ENCODE measurements around the gene MTPN. TPM values are rescaled to one million over a fixed set of nuclear protein-coding genes. Genes with fewer than 3 reads are reported as not detected.

Gene MTPN
- total RNA-seq, 2 experiments from 2014 or later, result 144 TPM

DNA sequence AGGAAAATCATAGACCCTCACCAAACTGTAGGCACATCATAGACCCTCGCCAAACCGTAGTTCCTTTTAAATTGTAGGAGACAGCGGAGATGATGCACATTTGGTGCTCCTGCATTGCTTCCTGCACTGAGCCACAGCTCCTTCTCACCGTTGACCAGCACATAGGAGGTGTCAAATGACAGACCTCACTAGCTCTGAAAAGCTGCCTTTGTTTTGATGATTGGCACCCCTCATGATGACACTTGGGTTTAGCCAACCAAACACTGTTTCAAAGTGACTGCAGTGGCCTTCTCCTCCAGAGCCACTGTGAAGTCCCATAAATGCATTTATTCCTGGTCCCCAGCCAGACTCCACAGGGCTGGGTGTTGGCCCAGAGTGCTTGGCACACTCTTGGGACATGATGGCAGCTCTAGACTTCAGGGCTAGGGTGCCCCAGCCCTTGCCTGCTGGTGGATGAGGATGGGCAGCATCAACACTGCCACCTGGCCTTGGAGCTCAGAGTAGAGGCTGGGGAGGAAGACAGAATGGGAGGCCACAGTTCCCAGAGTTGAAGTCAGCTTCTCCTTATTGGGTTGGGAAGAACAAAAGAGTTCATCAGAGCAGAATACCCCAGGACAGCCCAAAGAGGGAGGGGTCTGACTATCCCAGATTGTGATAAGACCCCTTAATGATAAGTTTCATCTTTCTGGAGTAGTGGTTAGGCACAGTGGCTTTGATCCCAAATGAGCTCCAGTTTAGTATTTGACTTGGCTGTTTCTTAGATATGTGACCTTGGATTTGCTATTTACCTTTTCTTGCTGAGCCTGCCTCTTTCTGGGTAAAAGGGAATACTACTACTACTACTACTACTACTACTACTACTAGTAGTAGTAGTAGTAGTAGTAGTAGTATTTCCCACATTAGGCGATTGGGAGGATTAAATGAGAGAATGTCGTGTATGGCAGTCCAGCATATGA is 75.3 kb downstream of the MTPN start:
- ChIA-PET POLR2A (no interaction called here), CTCF (no interaction called here)

DNA sequence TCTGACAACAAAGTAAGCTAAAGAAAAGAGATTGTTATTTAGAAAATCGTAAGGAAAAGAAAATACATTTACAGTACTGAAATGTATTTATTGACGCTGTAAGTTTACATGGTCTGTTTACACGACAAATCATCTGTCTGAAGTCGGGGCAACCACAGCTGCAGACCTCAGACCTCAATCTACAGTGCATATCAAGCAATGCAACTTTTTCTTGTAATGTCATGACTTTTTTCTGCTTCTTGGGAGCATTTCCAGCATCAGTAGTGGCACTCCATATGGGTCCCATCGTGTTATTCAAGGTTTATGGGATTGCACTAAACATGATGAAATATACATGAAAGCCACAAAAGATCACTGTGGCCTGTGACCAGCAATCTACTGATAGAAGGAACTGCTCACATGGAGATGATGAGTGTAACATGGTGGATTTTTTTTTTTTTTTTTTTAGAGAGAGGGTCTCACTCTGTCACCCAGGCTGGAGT is 77.1 kb downstream of the MTPN start:
- CTCF ChIA-PET, result no interaction called here
- POLR2A ChIA-PET, result no interaction called here

DNA sequence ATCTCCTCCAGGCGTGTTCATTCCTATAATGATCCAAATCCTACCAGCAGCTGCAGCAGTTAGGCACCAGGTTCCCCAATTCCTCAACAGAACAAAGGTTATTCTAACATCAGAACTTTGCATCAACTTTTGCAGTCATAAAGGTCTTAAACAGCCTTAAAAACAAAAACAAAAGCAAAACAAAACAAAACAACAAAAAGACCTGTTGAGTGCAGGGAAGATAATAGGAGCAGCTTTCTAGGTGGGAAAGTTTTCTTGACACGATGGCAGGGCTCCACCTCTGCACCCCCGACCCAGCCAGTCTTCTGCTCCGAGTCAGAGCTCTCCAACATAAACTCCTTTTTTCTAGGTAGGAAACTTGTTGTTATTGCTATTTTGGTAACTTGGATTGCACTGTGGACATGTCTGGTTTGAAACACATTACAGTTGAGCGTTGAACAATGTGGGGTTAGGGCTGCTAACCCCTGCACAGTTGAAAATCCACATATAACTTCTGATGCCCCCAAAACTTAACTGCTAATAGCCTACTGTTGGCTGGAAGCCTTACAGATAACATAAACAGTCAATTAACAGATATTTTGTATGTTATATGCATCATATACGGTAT is 77.6 kb downstream of the MTPN start:
- ChIA-PET POLR2A (interaction anchor here (0.6 kb wide), 1 partner anchor 320 kb away, joined by 3 read pairs; no protein-coding TSS in a partner anchor), CTCF (no interaction called here)

DNA sequence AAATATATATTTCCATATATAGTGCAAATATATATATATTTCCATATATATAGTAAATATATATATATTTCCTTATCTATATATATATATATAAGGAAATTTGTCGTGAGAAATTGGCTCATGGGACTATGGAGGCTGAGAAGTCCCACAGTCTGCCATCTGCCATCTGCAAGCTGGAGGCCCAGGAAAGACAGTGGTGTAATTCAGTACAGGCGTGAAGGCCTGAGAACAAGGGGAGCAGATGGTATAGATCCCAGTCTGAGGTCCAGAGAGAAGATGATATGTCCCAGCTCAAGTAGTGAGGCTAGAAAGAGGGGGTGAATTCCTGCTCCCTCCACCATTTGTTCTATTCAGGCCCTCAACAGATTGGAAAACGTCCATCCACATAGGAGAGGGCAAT is 78.9 kb downstream of the MTPN start:
- CTCF ChIA-PET, result no interaction called here
- POLR2A ChIA-PET, result no interaction called here

DNA sequence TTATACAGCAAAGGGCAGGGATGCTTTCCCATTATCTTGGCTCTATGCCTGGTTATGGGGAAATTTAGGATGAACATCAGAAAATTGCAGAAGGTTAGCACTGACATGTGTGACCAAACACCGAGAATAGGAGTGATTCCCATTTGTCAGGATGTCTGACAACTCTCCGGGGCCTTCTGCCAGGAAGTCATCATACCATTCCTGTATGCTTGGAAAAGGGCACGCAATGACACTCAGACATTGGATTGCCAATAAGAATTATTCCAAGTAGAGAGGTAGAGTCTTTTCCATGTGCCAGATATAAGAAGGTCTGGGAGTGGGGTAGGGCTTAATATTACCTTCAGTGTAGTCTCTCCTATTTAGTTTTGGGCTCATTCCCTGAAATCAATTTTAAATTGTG is 82.3 kb downstream of the MTPN start:
- ChIA-PET POLR2A (no interaction called here), CTCF (no interaction called here)

DNA sequence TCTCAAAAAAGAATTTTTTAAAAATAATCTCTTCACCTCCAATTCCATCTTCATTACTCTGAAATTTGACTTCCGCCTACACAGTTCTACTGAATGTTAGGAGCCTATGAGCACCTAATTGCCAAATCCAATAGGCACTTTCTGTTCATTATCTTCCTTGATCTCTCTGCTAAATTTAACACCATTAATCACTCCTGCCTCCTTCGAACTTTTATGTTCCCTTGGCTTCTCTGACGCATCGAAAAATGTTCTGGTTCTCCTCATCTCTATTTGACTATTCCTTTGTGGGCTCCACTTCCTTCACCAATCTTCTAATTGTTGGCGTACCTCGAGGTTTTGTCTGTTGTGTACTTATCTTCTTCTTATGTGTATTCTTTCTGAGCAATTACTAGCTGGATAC is 87.3 kb downstream of the MTPN start:
- CTCF ChIA-PET, result no interaction called here

DNA sequence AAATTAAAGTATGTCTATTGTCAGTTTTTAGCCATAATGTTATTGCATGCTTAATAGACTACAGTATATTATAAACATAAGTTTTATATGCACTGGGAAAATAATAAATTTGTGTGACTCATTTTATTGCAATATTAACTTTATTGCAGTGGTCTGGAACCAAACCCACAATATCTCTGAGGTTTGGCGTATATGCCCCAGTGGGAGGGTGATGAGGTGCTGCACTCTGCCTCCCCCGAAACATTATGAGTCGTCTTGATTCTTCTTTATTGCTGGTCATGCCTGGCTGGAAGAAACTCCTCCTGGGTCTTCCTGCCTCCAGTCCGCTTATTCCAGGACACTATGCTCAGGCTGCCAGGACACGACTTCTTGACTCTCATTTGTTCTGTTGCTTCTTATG is 88.4 kb downstream of the MTPN start:
- ChIA-PET POLR2A (no interaction called here), CTCF (no interaction called here)

More for the DNA sequence above, 87.3 kb downstream of the MTPN start:
- POLR2A ChIA-PET, result no interaction called here

DNA sequence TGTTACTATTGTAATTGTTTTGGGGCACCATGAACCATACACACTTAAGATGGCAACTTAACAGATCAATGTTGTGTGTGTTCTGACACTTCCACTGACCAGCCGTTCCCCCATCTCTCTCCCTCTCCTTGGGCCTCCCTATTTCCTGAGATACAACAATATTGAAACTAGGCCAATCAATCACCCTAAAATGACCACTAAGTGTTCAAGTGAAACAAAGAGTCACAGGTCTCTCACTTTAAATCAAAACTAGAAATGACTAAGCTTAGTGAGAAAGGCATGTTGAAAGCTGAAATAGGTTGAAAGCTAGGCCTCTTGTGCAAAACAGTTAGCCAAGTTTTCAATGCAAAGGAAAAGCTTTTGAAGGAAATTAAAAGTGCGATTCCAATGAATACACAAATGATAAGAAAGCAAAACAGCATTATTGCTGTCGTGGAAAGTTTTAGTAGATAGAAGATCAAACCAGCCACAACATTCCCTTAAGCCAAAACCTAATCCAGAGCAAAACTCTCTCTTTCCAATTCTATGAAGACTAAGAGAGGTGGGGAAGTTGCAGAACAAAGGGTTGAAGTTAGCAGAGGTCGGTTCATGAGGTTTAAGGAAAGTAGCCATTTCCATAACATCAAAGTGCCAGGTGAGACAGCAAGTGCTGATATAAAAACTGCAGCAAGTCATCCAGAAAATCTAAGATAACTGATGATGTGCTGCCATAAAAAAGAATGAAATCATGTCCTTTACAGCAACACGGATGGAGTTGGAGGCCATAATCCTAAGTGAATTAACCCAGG is 90.6 kb downstream of the MTPN start:
- CTCF ChIA-PET, result no interaction called here
- POLR2A ChIA-PET, result no interaction called here

DNA sequence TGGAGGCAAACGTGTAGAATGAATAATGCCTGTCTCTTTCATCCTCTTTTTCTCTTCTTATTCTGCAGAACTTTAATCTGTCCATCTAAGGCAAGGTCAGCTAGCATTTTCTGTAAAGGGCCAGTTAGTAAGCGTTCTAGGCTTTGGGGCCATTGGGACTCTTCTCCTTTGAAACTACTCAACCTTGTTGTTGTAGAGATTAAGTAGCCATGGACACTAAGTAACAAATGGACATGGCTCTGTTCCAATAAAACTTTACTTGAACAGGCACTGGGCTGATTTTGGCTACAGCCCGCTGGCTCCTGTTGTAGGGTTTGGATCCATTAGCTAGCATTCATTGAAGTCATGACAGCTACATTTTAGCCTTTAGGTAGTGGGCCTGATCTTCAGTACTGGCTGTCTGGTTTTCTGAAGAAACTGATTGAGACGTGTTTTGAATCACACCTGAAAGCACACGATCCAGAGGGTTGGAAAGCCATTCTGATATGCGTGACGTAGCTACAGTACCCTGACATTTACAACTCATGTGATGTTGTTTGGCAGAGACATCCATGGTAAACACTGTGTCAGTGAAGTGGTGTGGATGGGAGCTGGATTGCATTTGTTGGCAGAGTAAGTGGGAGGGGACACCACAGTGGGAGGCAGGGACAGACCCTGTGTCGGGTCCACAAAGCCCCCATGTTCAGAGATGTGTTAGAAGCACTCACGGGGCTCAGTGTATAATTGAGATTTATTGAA is 92.5 kb downstream of the MTPN start:
- ChIA-PET CTCF (no interaction called here), POLR2A (no interaction called here)

DNA sequence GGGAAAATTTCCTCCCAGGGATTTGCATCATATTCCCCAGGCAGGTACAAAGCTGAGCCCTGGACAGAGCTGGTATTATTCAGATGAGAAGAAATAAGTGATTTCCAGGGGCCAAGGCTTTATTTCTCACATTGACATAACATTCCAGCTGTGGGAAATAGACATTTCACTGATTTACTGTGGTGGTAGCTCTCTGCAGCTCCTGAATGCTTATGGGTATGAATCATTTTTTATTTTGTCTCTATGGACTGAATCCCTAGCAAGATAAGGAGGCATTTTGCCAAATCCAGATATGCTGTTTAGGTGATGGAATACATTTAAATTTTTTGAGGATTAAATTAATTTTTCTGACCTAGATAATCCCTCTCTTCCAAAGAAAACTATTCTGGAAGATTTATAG is 97.9 kb downstream of the MTPN start:
- POLR2A ChIA-PET, result no interaction called here
- CTCF ChIA-PET, result no interaction called here

DNA sequence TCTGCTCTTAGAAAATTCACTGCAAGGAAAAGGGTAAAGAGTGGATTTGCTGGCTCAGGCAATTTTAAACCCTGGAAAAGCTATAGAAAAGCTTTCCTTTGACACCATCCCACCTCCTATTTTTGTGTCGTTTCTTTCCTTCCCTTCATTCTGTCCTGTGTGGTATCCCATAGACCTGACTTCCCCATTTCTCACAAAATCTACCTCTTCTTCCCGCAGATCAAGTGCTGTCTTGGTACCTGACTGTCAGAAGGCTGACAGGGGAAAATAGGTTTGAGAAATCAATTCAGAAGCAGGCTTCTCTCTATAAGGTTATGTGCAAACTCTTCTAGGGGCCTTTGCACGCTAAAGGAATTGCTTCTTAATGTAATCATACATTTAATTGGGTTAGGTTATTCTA is 98.9 kb downstream of the MTPN start:
- ChIA-PET CTCF (no interaction called here), POLR2A (interaction anchor here (0.6 kb wide), 1 partner anchor 35 kb away, joined by 3 read pairs; no protein-coding TSS in a partner anchor)

DNA sequence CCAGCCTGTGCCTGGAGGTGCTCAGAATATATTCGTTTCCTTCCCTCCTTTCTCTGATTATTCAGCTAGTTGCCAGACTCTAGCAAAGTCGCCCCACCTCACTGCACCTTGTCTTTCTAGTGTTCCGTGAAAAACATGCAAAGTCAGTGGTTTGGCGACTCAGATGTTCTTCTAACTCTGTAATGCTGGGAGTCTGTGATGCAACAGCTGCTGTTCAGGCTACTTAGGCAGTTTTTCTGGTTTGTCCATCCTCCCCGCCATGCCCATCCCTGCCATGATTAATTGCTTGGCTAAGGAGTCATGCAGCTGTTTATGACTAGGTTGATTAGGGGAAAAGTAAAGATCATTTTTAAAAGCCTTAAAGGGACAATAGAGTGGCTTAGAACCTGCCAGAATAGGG is 99.4 kb downstream of the MTPN start:
- POLR2A ChIA-PET, result no interaction called here
- CTCF ChIA-PET, result no interaction called here

Other genes starting within 250 kb of the MTPN start
- not detected for gene SLC13A4, start 249.2 kb downstream of the MTPN start, total RNA-seq
- gene FAM180A, start 228.5 kb downstream of the MTPN start, total RNA-seq, result not detected